GM12864 (cell line): ENCODE data around the gene AASDHPPT.
A peak's percentile ranks its signal among the peaks of the same experiment; 100 is the strongest.

ENCODE experiments used
- DNase-seq: peaks from one replicate; pipeline ENCODE4 v3.0.0-alpha.2; 2011; ENCODE audit warnings: low read depth
- H3K4me3 ChIP-seq: 2 replicates; pipeline ENCODE4 v1.5.1; 2011; ENCODE audit warnings: mild to moderate bottlenecking, low read depth, low read length, control low read depth
- CTCF ChIP-seq: IDR thresholded peaks from 2 replicates; pipeline ENCODE4 v1.5.1; 2011; ENCODE audit warnings: low read depth, mild to moderate bottlenecking, moderate library complexity, low read length, control low read depth, inconsistent platforms; ENCODE audit errors: missing control alignments

AASDHPPT gene

GRCh38 chr11:106077609-106078455 is at the start of gene AASDHPPT:
TSS of gene AASDHPPT (plus strand) at chr11:106077662. CDS start at chr11:106077711, 49 bp downstream.
- TF ChIP-seq CTCF = peak; percentile 5
- H3K4me3 ChIP-seq = peak within 1 kb of the TSS; percentile 85
- DNase-seq = no peak

- DNase-seq = no peak
- no peak for TF ChIP-seq CTCF
- H3K4me3 ChIP-seq = no peak overlapping the region
Observed at GRCh38 chr11:106030609-106031008, 46.9 kb upstream of the AASDHPPT start.

- H3K4me3 ChIP-seq = no peak overlapping the region
- DNase-seq = no peak
- TF ChIP-seq CTCF = no peak
Observed at GRCh38 chr11:106031202-106031810, 46.2 kb upstream of the AASDHPPT start.

GRCh38 chr11:106031936-106032335 is 45.5 kb upstream of the AASDHPPT start:
- no peak for DNase-seq
- no peak overlapping the region for H3K4me3 ChIP-seq
- no peak for TF ChIP-seq CTCF

- no peak for DNase-seq
- no peak overlapping the region for H3K4me3 ChIP-seq
- TF ChIP-seq CTCF = no peak
Observed at GRCh38 chr11:106032861-106033260, 44.6 kb upstream of the AASDHPPT start.

- no peak for TF ChIP-seq CTCF
- no peak overlapping the region for H3K4me3 ChIP-seq
- no peak for DNase-seq
Observed at GRCh38 chr11:106043540-106043939, 33.9 kb upstream of the AASDHPPT start.
